Neural crest cell (in vitro differentiated cells): ENCODE results near the gene ASCL4. TPM values are rescaled to one million over a fixed set of nuclear protein-coding genes. Genes with fewer than 3 reads are reported as not detected.

ENCODE experiments used
- DNase-seq: peaks from one replicate; pipeline ENCODE4 v3.0.0; 2021; ENCODE audit warnings: low read depth, mixed read lengths, low spot score
- H3K27ac Mint-ChIP-seq: one replicate; pipeline ENCODE4 v1.8.0; 2021; ENCODE audit warnings: mild to moderate bottlenecking, mixed read lengths; ENCODE audit not compliant: unreplicated experiment
- H3K27me3 Mint-ChIP-seq: 2 replicates; pipeline ENCODE4 v1.8.0; 2021; ENCODE audit warnings: low read depth, mild to moderate bottlenecking, mixed read lengths
- H3K36me3 Mint-ChIP-seq: 2 replicates; pipeline ENCODE4 v1.8.0; 2021; ENCODE audit warnings: low read depth, mild to moderate bottlenecking, mixed read lengths
- H3K4me1 Mint-ChIP-seq: 2 replicates; pipeline ENCODE4 v1.8.0; 2021; ENCODE audit warnings: mixed read lengths
- H3K4me3 Mint-ChIP-seq: one replicate; pipeline ENCODE4 v1.8.0; 2021; ENCODE audit warnings: mild to moderate bottlenecking, mixed read lengths
- H3K9me3 Mint-ChIP-seq: 2 replicates; pipeline ENCODE4 v1.8.0; 2021; ENCODE audit warnings: mixed read lengths
- total RNA-seq: library from RNA; stranded (reverse); gene quantifications from 2 replicates; pipeline ENCODE4 v1.2.1, GENCODE V29; 2021
- TF ChIP-seq, protein P1 (sequence below): fragments of 200-600 bp; sonication (generic); conservative IDR thresholded peaks from 2 replicates; pipeline ENCODE4 v1.5.0; 2021; ENCODE audit warnings: antibody characterized with exemption, mild to moderate bottlenecking

The ASCL4 gene
- total RNA-seq, 1 donor from 2014 or later = not detected

DNA sequence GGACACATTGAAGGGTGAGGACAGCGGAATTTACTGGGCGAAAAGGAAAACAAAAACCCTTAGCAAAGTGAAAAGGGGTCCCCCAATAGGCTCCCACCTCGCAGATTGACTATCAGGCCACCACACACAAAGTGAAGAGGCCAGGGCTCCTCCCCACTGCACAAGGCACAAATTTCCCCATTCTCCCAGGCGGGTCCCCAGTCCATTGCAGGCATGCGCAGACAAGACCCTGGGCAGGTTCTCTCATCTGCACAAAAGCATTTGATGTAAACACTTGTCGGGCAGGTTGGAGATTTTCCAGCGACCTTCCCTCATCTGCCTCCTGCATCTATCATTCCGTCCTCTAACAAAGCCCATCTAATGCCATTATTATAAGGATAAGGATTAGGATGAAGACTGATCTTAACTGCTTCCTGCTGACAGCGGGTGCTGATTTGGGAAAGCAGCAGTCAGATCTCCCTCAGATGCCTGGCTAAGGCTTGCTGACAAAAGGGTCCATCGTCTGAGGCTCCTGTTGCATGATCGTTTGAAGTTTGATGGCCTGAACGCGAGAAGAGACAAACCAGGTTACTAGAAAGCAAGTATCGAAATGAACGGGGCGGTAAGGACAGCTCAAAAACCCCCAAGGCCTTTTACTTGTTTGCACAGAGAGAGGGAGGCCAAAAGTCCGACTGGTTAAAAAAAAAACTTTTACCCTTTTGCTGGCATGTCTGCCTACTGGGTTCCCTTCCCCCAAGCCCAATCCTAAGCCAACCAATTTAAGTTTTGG is 14.4 kb downstream of the ASCL4 start:
- Mint-ChIP-seq H3K27ac (no peak overlapping the region), H3K4me3 (no peak overlapping the region)

DNA sequence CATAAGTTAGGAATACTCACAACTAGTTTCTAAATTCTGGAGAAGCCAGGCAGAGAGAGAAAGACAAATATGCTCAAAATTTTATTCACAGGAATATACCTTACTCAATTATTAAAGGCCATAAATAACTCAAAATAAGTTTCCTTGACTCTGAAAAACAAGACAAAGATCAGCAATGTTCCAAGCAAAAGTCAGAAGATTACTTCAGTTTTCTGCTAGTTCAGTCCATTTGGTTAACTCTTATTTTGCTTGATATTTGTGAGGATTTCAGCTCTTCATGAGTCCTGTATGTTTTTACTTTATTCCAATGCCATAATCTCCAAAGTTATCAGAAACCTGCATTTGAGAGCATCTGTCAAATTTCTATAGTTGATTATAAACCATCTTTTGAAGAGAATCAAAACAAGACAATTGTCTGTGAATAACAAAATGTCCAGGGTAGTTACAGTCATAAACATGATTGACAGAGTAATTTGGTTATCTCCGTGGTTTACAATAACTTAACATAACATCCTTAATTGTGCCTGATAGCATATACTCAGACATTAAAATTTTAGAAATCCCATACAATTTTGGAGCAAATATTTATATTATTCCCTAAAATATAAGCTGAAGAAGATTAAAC is 17.1 kb downstream of the ASCL4 start:
- H3K27me3 Mint-ChIP-seq = peaks cover 39% of the 10 kb centered on the region
- TF ChIP-seq, protein P1, sequence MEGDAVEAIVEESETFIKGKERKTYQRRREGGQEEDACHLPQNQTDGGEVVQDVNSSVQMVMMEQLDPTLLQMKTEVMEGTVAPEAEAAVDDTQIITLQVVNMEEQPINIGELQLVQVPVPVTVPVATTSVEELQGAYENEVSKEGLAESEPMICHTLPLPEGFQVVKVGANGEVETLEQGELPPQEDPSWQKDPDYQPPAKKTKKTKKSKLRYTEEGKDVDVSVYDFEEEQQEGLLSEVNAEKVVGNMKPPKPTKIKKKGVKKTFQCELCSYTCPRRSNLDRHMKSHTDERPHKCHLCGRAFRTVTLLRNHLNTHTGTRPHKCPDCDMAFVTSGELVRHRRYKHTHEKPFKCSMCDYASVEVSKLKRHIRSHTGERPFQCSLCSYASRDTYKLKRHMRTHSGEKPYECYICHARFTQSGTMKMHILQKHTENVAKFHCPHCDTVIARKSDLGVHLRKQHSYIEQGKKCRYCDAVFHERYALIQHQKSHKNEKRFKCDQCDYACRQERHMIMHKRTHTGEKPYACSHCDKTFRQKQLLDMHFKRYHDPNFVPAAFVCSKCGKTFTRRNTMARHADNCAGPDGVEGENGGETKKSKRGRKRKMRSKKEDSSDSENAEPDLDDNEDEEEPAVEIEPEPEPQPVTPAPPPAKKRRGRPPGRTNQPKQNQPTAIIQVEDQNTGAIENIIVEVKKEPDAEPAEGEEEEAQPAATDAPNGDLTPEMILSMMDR = no peak
- no peak overlapping the region for H3K4me3 Mint-ChIP-seq
- no peak for DNase-seq
- no peak overlapping the region for H3K27ac Mint-ChIP-seq
- H3K36me3 Mint-ChIP-seq = no peaks in the 10 kb centered on the region
- H3K9me3 Mint-ChIP-seq = peaks cover 7% of the 10 kb centered on the region
- H3K4me1 Mint-ChIP-seq = no peaks in the 10 kb centered on the region

More for the DNA sequence above, 14.4 kb downstream of the ASCL4 start:
- DNase-seq = no peak
- H3K27me3 Mint-ChIP-seq = peaks cover 17% of the 10 kb centered on the region
- TF ChIP-seq, protein P1 = no peak
- H3K9me3 Mint-ChIP-seq = peaks cover 5% of the 10 kb centered on the region
- no peaks in the 10 kb centered on the region for H3K36me3 Mint-ChIP-seq
- H3K4me1 Mint-ChIP-seq = no peaks in the 10 kb centered on the region

- Mint-ChIP-seq H3K9me3 (peaks cover 7% of the 10 kb centered on the region), H3K4me1 (no peaks in the 10 kb centered on the region), H3K27me3 (peaks cover 44% of the 10 kb centered on the region), H3K27ac (no peak overlapping the region), H3K4me3 (no peak overlapping the region), H3K36me3 (no peaks in the 10 kb centered on the region)
- TF ChIP-seq, protein P1 = no peak
- no peak for DNase-seq
Observed at GRCh38 chr12:107794451-107794850, 19.9 kb downstream of the ASCL4 start.

GRCh38 chr12:107798580-107798979 is 24.1 kb downstream of the ASCL4 start:
- Mint-ChIP-seq H3K36me3 (no peaks in the 10 kb centered on the region), H3K9me3 (peaks cover 2% of the 10 kb centered on the region), H3K4me3 (no peak overlapping the region), H3K27ac (no peak overlapping the region), H3K27me3 (peaks cover 60% of the 10 kb centered on the region), H3K4me1 (no peaks in the 10 kb centered on the region)
- TF ChIP-seq, protein P1 = no peak
- DNase-seq = no peak

DNA sequence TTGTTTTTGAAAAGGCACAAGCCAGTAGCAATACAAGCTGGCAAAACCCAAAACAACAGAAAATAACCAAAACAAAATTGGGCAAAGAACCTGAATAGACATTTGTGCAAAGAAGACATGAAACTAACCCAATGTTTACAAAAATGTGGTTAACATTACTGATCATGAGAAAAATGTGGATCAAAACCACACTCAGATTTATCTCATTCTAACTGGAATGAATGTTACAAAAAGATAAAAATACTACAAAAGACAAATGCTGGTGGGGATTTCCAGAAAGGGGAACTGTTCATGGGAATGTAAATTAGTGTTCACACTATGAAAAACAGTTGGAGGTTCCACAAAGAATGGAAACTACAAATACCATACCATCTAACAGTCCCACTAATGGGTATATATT is 26.6 kb downstream of the ASCL4 start:
- no peaks in the 10 kb centered on the region for H3K36me3 Mint-ChIP-seq
- peaks cover 46% of the 10 kb centered on the region for H3K27me3 Mint-ChIP-seq
- H3K4me1 Mint-ChIP-seq = no peaks in the 10 kb centered on the region
- H3K9me3 Mint-ChIP-seq = no peaks in the 10 kb centered on the region
- no peak overlapping the region for H3K27ac Mint-ChIP-seq
- DNase-seq = no peak
- H3K4me3 Mint-ChIP-seq = no peak overlapping the region
- TF ChIP-seq, protein P1 = no peak
